NCI-H460 (cell line): ENCODE data around the gene PGAM2. TPM values are rescaled to one million over a fixed set of nuclear protein-coding genes. Genes with fewer than 3 reads are reported as not detected.
A peak's percentile ranks its signal among the peaks of the same experiment; 100 is the strongest.
"Not testable (repeated sequence)": the region's sequence is repeated elsewhere in the genome, so short reads cannot be mapped to it uniquely, and the experiment has no call there.

ENCODE experiments used
- DNase-seq: peaks from one replicate; pipeline ENCODE4 v3.0.0-alpha.2; 2016; ENCODE audit warnings: low read depth; ENCODE audit errors: extremely low read depth
- total RNA-seq: library from RNA; depleted of rRNA; stranded (reverse); fragments of >200 nt; shearing (Covaris generic); gene quantifications from 2 replicates; pipeline ENCODE4 v1.2.3, GENCODE V29; 2014; rRNA removed

The PGAM2 gene
- total RNA-seq, 1 experiment from 2014 or later, result not detected

DNA sequence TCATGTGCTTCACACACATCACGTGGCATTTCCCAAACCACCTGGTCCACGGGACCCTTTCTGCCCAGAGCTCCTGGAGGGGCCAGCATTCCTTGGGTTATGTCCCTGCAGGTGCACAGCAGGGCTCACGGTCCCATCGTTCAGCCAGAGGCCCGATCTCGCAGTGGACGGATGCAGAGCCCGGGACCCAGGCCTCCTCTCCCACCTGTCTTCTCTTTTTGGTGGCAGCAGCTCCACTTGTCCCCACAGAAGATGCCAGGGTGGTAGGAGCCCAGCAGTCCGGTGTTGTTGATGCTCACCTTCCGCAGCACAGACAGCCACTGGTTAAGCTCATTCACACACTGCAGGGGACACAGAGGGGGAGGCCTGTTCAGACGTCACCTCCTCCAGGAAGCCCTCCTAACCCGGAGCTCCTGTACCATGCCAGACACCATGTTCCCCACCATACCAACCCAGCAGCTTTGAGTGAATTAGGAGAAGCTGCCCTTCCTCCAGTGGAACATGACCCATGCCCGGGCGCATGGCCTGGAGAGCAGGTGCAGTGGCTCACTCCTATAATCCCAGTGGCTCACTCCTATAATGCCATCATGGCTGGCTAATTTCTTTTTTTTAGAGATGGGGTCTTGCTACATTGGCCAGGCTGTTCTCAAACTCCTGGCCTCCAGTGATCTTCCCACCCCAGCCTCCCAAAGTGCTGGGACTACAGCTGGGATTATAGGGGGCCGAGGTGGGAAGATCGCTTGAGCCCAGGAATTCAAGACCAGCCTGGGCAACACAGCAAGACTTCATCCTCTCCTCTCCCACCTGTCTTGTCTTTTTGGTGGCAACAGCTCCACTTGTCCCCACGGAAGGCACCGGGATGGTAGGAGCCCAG is 31.2 kb downstream of the PGAM2 start:
- not testable (repeated sequence) for DNase-seq

DNA sequence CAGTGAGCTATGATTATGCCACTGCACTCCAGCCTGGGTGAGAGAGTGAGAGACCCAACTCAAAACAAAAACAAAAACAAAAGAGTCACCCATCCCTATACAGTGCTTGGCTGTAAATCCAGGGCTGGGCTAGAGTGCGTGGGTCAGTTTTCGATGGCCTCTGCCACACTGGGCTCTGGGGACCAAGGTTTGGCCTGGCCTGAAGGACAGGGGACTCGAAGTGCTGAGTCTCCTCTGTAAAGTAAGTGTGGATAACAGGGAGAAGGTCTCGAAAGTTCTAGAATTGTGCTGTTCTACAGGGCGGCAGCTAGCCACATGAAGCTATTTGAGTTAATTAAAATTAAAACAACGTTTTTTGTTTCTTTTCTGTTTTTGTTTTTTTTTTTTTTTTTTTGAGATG is 33.3 kb downstream of the PGAM2 start:
- DNase-seq, result not testable (repeated sequence)

- not testable (repeated sequence) for DNase-seq
Measured at GRCh38 chr7:44031319-44031718, 34.0 kb downstream of the PGAM2 start.

GRCh38 chr7:44030029-44030428 is 35.3 kb downstream of the PGAM2 start:
- not testable (repeated sequence) for DNase-seq

DNA sequence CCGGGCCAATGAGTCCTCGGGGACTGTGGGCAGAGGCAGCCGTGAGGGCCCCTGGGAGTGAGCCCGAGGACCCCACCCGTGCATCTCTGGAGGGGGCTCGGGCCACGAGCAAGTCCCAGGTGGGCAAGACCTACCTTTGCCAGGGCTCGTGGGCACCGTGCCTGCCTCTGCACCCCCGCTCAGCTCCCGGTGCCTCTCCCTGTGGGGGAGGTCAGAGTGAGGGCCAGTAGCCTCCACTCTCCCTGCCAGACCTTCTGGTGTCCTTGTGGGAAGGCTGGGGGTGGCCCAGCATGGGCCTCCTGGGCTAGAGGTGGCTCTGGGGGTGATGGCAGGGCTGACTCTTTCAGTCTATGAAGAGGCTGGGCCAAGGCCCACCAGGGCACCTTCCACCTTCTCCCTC is 35.9 kb downstream of the PGAM2 start:
- not testable (repeated sequence) for DNase-seq

DNA sequence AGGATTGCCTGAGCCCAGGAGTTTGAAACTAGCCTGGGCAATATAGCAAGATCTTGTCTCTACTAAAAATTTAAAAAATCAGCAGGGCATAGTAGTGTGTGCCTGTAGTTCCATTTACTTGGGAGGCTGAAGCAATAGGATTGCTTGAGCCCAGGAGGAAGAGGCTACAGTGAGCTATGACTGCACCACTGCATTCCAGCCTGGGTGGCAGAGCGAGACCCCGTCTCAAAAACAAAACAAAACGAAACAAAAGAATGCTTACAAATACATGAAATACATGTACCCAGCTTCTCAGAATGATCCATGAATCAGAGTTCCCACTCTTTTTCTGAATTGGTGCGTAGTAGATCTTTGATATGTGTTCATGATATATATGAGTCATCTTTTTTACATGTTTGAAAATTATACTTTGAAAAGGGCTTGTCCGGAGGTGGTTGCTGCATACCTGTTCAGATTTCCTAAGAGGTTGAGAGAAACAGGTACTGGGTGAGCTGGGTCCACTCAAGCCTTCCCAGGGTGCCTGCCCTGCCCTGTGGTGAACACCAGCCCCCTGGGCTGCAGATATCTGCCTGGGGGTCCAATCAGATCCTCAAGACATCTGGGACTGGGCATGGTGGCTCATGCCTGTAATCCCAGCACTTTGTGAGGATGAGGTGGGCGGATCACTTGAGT is 42.4 kb downstream of the PGAM2 start:
- not testable (repeated sequence) for DNase-seq

DNA sequence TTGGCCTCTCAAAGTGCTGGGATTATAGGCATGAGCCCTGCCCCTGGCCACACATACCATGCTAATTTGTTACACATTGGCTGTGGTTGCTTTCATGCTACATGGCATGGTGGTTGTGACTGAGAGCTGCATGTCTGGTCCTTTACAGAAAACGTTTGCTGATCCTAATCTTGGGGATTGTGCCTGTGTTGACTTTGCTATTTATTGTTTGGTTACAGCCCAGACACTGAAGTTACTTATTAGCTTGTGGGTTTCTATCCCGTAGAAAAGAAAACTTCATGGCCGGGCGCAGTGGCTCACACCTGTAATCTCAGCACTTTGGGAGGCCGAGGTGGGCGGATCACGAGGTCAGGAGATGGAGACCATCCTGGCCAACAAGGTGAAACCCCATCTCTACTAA is 43.3 kb downstream of the PGAM2 start:
- not testable (repeated sequence) for DNase-seq

GRCh38 chr7:44019825-44020224 is 45.5 kb downstream of the PGAM2 start:
- not testable (repeated sequence) for DNase-seq

- peak; percentile 95 for DNase-seq
Measured at GRCh38 chr7:44018857-44019807, 46.2 kb downstream of the PGAM2 start.

- not testable (repeated sequence) for DNase-seq
Measured at GRCh38 chr7:44015090-44015489, 50.3 kb downstream of the PGAM2 start.

Other genes with a start within 250 kb of the PGAM2 start
- gene MRPS24, start 196.1 kb downstream of the PGAM2 start, total RNA-seq, result 106 and 123 TPM in 2 replicates
- gene URGCP, start 159.0 kb downstream of the PGAM2 start, total RNA-seq, result 24.0 and 25.3 TPM in 2 replicates
- 13.9 and 18.3 TPM in 2 replicates for gene UBE2D4, start 139.1 kb downstream of the PGAM2 start, total RNA-seq
- gene SPDYE1, start 67.7 kb downstream of the PGAM2 start, total RNA-seq, result not detected in 2 replicates
- 29.9 and 30.5 TPM in 2 replicates for gene DBNL, start 20.9 kb downstream of the PGAM2 start, total RNA-seq
- 7.9 and 9.3 TPM in 2 replicates for gene POLM, start 17.0 kb upstream of the PGAM2 start, total RNA-seq
- not detected in 2 replicates for gene AEBP1, start 38.8 kb upstream of the PGAM2 start, total RNA-seq
- gene POLD2, start 58.0 kb upstream of the PGAM2 start, total RNA-seq, result 151 and 174 TPM in 2 replicates
- gene MYL7, start 75.8 kb upstream of the PGAM2 start, total RNA-seq, result not detected in 2 replicates
- not detected in 2 replicates for gene GCK, start 123.9 kb upstream of the PGAM2 start, total RNA-seq
- 59.1 and 77.7 TPM in 2 replicates for gene YKT6, start 135.4 kb upstream of the PGAM2 start, total RNA-seq